ENCODE measurements around the gene THADA.
"Not testable (repeated sequence)": the region's sequence is repeated elsewhere in the genome, so short reads cannot be mapped to it uniquely, and the experiment has no call there.

Gene THADA

GRCh38 chr2:43285987-43286386 is 309.9 kb downstream of the THADA start:
- no peak for DNase-seq (ENCODE audit: low read depth)
- H3K4me3 ChIP-seq (ENCODE audit: low read depth, low read length), result no peak overlapping the region
- no peak for TF ChIP-seq CTCF (conservative IDR thresholded peaks at IDR 0.05; ENCODE audit: low read depth, low read length)

DNA sequence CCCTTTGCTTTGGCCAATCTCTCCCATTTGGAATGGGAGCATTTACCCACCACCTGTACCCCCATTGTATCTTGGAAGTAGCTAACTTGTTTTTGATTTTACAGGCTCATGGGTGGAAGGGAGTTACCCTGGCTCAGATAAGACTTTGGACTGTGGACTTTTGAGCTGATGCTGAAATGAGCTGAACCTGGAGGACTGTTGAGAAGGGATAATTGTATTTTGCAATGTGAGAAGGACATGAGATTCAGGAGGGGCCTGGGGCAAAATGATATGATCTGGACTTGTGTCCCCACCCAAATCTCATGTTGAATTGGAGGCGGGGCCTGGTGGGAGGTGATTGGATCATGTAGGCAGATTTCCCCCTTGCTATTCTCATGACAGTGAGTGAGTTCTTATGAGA is 310.9 kb downstream of the THADA start:
- no peak for TF ChIP-seq CTCF (conservative IDR thresholded peaks at IDR 0.05; ENCODE audit: low read depth, low read length)
- no peak for DNase-seq (ENCODE audit: low read depth)
- H3K4me3 ChIP-seq (ENCODE audit: low read depth, low read length), result no peak overlapping the region

- not testable (repeated sequence) for DNase-seq (ENCODE audit: low read depth); H3K4me3 ChIP-seq (ENCODE audit: low read depth, low read length)
Observed at GRCh38 chr2:43284347-43284746, 311.5 kb downstream of the THADA start.

GRCh38 chr2:43280994-43281393 is 314.8 kb downstream of the THADA start:
- TF ChIP-seq CTCF (conservative IDR thresholded peaks at IDR 0.05; ENCODE audit: low read depth, low read length), result no peak
- H3K4me3 ChIP-seq (ENCODE audit: low read depth, low read length), result no peak overlapping the region
- no peak for DNase-seq (ENCODE audit: low read depth)

DNA sequence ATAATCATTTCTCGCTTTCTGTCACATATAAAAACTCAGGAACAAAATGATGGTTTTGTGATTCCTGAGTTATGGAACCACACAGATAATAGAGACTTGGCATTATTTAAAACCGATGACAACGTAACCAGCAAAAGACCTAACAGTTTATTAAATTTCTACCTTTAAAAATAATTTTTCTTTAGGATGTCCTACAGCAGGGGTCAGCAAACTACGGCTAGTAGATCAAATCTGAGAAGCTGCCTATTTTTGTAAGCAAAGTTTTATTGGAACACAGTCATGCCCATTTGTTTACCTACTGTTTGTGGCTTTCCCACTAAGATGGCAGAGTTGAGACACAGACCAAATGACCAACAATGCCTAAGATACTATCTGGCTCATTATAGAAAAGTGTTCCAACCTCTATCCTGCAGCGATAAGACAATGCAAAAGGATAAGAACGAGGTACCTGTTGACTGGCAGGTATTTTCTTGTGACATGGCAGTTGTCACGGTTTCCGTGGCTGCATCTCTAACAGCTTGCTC is 316.5 kb downstream of the THADA start:
- TF ChIP-seq CTCF (conservative IDR thresholded peaks at IDR 0.05; ENCODE audit: low read depth, low read length), result peak; percentile 1
- DNase-seq (ENCODE audit: low read depth), result no peak

DNA sequence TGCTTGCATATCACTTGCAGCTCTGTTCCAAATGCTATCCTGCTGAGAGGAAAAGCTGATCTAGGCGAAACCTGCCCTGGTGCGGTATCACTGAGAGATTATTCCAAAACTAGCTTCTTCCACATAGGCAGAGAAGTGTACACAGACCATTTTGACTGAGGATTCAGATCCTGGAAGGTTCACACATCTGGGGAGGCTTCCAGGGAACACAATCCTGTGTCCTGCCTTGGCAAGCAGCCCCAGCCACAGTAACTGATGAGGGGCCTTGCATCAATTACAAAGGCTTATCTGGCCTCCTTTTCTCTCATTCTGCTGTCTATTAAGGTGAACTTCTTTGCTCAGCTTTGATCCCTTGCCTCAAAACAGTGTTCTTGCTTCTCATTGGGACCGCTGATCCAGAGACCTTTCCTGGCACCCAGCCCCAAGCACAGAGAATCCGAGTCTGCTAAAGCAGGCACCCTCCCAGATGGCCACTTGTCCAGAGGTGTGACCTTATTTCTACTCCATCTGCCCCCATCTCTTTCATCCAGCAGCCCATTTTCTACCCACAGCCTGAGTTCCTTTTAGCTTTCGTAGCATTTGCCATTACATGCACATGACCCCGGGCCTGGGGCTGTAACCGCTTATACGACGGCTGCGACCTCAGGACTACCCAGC is 317.1 kb downstream of the THADA start:
- TF ChIP-seq CTCF (conservative IDR thresholded peaks at IDR 0.05; ENCODE audit: low read depth, low read length), result peak; percentile 0
- H3K4me3 ChIP-seq (ENCODE audit: low read depth, low read length), result no peak overlapping the region
- DNase-seq (ENCODE audit: low read depth), result no peak

More for the DNA sequence above, 316.5 kb downstream of the THADA start:
- no peak overlapping the region for H3K4me3 ChIP-seq (ENCODE audit: low read depth, low read length)

DNA sequence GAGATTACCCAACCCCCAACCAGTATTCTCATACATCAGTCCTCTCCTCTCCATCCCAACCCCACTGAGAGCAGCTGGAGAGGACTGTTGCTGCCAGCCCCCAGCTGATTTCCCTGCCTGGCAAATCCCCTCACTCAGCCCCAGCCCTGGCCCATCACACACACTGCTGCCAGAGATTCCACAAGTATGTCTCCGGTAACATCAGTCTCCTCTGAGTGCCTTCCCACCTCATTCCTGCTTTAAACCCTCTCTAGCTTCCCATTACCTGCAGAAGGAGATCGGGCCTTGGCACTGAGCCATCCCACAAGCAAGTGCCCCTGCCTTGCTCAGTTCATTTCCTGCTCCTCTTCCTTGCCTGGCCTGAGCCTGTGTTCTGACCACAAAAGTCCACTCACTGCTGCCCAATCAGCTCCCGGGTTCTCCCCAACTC is 318.9 kb downstream of the THADA start:
- no peak for TF ChIP-seq CTCF (conservative IDR thresholded peaks at IDR 0.05; ENCODE audit: low read depth, low read length)
- H3K4me3 ChIP-seq (ENCODE audit: low read depth, low read length), result no peak overlapping the region
- peak; percentile 44 for DNase-seq (ENCODE audit: low read depth)
